Measurements from ENCODE around the gene SMIM13.

Gene SMIM13

GRCh38 chr6:11123978-11124377 is 30.3 kb downstream of the SMIM13 start:
- no peak for DNase-seq

DNA sequence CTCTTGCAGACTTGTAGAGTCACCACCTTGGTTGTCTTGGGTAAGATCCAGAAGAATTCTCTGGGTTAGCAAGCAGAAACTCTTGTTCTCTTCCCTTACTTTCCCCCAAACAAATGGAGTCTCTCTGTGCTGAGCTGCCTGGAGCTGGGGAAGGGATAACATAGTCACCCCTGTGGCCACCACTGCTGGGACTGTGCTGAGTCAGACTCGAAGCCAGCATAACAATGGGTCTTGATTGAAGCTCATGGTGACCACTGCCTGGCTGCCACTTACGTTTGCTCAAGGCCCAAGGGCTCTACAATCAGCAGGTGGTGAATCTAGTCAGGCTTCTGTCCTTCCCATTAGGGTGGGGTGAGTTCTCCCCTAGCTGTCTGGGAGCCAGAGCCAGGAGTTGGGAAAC is 33.2 kb downstream of the SMIM13 start:
- no peak for DNase-seq

- no peak for DNase-seq
Measured at GRCh38 chr6:11128608-11129007, 35.0 kb downstream of the SMIM13 start.

- DNase-seq: no peak
Measured at GRCh38 chr6:11129908-11130565, 36.4 kb downstream of the SMIM13 start.

DNA sequence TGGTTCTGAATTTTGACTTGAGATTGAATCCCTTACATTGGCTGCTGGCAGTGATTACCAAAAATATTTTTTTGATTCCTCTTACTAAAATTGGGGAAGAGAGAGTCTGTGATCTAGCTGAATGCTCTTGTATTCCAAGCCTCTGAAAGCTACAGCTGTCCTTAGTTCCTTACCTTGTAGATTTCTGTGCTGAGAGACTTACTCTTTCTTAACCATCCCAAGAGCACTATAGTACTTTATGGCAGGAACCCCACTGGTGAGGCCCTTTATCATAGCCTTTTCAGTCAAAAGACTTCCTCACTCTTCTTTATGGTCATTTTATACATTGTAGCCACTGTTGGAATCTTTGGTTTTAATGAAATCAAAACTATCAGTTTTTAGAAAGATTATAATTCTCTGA is 37.0 kb downstream of the SMIM13 start:
- DNase-seq: no peak

DNA sequence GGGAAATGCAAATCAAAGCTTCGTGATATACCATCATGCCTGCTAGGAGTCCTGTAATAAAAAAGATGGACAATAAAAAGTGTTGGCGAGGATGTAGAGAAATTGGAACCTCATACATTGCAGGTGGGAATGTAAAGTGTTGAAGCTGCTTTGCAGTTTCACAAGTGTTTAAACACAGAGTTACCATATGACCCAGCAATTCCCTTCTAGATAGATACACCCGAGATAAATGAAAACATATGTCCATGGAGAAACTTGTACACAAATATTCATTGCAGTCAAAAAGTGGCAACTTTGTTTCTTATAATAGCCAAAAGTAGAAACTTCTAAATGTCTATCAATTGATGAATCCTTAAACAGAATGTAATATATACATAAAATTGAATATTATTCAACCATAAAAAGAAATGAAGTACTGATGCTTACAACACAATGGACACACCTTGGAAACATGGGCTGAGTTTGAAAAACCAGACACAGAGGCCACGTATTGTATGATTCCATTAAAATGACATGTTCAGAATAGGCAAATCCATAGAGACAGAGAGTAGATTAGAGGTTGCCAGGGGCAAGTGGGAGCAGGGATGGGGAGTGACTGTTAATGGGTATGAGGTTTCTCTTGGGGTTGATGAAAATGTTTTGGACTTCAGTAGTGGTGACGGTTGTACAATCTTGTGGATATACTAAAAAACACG is 38.7 kb downstream of the SMIM13 start:
- no peak for DNase-seq

- DNase-seq: no peak
Measured at GRCh38 chr6:11133281-11133680, 39.6 kb downstream of the SMIM13 start.

DNA sequence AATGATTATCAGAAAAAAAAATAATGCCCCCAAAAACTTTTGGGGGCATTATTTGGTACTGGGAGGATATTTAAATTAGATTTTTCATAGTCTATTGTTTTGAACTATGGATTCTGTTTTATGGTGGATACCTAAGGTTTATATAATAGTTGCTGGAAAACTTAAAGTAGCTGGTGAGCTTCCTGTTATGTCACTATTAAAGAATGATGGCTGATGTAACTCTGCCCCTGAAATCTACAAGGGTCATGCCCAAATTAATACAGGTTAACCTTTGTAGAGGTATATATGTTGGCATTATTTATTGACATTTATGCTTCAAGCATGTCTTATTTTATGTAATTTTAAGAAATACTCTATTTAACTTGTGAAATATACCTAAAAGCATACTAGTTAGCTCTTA is 43.2 kb downstream of the SMIM13 start:
- DNase-seq: no peak

- DNase-seq: no peak
Measured at GRCh38 chr6:11139051-11139960, 45.7 kb downstream of the SMIM13 start.

DNA sequence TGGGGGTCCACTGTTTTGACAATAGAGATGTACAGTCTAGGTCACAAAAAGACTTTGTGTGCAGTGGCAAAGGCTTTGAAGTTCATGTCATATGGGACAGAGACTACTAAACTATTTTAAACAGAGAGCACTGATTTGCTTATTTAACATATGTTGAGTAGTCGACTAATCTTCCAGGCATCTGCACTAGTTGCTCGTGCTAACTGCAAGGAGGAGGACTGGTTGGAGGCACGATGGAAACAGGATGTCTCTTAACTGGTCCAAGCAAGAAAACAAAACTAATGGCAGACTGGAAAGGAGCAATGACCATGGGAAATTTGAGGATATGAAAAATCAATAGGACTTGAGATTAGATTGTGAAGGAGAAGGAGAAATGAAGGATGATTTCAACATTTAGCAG is 46.4 kb downstream of the SMIM13 start:
- DNase-seq: no peak

DNA sequence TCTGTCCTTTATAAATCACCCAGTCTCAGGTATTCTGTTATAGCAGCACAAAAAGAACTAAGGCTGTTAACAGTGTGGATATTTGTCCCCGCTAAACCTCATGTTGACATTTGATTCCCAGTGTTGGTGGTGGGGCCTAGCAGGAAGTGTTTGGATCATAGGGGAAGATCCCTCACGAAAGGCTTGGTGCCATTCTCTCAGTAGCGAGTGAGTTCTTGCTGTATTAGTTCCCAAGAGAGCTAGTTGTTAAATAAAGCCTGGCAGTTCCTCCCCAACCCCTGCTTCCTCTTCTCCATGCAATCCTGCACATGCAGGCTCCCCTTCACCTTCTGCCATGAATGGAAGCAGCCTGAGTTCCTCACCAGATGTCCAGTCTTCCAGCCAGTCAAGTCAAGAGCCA is 47.7 kb downstream of the SMIM13 start:
- DNase-seq: no peak

GRCh38 chr6:11142296-11143027 is 48.8 kb downstream of the SMIM13 start:
- DNase-seq: no peak

DNA sequence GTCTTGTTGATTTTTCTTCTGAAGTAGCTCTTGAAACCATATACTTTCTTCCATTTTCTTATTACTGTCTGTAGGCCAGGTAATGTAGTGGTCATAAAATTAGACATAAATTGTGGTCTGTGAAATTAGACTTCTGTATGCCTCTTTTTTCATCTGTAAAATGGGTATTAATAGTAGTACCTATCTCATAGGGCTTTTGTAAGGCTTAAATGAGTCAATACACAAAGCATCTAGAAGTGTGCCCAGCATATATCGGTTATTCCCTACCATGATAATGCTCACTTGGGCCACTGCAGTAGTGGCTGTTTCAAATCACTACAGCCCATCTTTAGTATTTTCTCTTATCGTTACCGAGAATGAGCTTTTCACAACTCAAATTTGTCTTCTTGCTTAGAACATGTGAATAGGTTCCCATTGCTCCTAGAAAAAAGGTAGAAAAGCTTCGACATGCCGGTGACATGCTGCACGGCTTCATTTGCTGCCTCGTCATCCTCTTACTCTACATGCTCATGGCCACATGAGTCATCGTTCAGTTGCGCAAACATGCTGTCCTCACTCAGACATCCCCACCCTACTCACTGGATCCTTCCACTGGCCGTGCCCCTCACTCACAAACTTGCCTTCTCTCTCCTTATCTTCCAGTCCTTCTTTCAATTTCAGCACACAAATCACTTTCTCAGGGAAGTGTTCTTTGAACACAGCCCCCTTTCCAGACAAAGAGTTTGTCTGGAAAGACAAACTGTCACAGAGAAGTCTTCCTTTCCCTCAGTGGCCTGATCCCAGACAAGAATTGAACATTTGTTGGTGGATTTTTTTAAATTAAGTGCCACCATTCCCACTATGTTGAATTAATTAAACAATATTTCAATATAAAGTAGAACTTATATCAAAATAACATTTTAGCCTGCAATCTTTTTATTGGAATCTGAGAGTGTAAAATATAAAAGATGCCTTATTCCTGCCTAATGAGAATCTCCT is 50.0 kb downstream of the SMIM13 start:
- no peak for DNase-seq

GRCh38 chr6:11144393-11144851 is 50.8 kb downstream of the SMIM13 start:
- DNase-seq: peak in 1 of 2 experiments; percentile 31

DNA sequence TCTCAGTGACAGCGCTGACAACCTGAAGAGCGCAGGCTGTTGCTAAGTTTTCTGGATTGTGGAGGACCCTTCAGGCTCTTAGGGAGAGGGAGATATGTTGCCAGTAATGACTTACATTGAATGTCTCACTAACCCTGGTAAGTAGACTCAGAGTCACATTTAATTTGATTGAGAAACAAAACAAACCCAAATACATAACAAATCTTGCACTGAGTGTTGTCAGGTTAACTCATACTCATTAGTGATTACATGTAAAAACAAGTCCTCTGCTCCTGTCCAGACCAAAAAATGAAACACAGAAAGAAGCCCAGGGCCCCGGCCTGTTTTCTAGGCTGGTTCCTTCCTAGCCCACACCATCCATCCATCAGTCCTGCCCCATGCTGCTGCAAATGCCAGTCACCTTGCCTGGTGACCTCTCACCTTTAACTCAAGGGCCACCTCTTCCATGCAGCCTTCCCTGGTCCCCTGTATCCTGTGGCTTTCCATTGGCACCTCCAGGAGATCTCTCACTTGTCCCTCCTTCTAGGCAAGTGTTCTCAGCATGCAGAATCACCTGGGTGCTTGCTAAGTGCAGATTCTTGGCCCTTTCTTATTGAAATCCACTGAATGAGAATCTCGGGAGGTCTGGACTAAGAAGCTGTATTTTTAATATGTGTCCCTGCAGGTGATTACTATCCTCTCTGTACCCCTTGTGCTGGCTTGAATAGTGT is 52.6 kb downstream of the SMIM13 start:
- DNase-seq: no peak

DNA sequence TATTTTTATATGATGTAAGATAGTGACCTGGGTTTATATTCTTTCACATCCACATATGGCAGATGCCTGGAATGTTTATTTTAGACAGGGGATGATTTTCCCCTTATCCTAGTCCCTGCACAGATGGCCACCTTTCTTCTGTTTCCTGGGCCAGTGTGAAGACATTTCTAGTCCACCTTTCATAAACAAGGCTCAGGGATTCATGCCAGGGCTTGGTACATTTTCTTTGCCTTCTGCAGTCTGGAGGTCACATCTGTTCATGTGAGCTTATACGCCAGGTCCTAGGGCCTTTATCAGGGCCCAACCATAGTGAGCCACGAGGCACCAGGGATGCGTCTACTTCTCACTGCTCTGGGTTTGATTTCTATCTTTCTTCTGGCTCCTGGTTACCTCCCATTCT is 55.9 kb downstream of the SMIM13 start:
- DNase-seq: no peak

DNA sequence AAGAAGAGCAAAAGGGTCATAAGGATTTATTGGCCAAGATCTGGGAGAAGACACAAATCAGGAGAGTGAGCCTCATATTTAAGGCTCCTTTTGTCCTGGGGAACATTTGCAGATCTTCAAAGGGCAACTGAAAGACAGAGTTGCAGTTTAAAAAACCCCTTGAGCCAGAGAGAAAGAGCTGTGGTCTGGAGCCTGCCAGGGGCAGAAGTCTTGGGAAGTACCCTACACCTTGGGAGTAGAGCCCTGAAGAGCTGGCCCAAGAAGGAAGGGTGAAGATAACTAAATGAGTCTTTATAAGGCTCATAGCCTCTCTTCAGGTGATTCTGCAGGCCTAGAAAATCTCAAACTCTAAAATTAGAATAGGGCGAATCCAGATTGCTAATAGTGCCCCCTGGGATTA is 57.9 kb downstream of the SMIM13 start:
- no peak for DNase-seq

- no peak for DNase-seq
Measured at GRCh38 chr6:11152581-11152980, 58.9 kb downstream of the SMIM13 start.

DNA sequence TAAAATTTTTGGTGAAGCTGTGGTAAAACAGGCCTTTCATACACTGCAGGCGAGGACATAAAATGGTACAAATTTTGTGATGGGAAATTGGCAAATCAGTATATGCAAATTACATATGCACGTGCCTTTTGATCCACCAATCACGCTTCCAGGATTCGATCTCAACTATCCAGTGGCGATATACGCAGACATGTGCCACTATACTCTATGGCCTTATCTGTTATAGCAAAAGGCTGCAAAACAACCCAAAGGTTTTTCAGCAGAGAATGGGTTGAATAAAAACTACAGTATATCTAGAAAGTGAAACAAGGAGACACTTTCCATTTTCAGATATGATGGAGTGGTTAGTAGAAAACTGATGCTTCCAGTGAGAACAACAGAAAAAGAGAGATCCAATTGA is 59.8 kb downstream of the SMIM13 start:
- no peak for DNase-seq

DNA sequence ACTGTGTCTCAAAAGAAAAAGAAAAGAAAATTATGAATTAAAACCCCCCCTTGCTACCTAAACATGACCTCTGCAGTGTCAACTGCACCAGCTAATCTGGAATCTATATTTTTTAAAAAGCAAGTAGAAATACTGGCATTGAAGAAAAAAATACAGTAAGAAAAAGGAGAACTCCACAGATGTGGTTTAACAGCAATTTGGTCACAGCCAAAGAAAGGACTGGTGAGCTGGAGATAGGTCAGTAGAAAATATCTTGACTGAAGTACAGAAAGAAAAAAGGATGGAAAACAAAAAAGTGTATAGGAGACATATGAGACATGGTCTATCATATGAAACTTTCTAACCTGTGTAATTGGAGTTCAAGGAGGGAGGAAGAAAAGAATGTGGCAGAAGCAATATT is 62.0 kb downstream of the SMIM13 start:
- DNase-seq: no peak

- DNase-seq: no peak
Measured at GRCh38 chr6:11160199-11160598, 66.6 kb downstream of the SMIM13 start.

Data from cerebellar nuclear complex (tissue), 1 donor.